ENCODE results near the gene RANBP10.

RANBP10 gene

GRCh38 chr16:67740391-67740790 lies 66.0 kb downstream of the RANBP10 start:
- TF ChIP-seq EZH2phosphoT487 (conservative IDR thresholded peaks at IDR 0.05; ENCODE audit: low read length) (no peak), CTCF (IDR thresholded peaks at IDR 0.05; ENCODE audit: insufficient read depth, low read length, poor library complexity, severe bottlenecking) (no peak)
- H3K27ac ChIP-seq (ENCODE audit: low read depth, low read length): no peak overlapping the region
- H3K4me2 ChIP-seq (ENCODE audit: low read depth, low read length, poor library complexity, severe bottlenecking): no peak overlapping the region
- no peaks in the 10 kb centered on the region for H3K27me3 ChIP-seq (ENCODE audit: low read length)
- no peaks in the 10 kb centered on the region for H3F3A ChIP-seq (ENCODE audit: insufficient read depth)
- H3K9ac ChIP-seq (ENCODE audit: low read length): no peak overlapping the region
- H3K4me3 ChIP-seq (ENCODE audit: insufficient read depth, low read length, poor library complexity, severe bottlenecking): no peak overlapping the region
- H2AFZ ChIP-seq (ENCODE audit: low read depth, low read length, severe bottlenecking): no peak overlapping the region
- no peaks in the 10 kb centered on the region for H3K9me3 ChIP-seq (ENCODE audit: insufficient read depth, low read length)
- H3K79me2 ChIP-seq (ENCODE audit: insufficient read depth, low read length): no peaks in the 10 kb centered on the region
- H4K20me1 ChIP-seq (ENCODE audit: low read depth, low read length): no peaks in the 10 kb centered on the region
- H3K9me2 ChIP-seq (replicated peaks; ENCODE audit: insufficient read depth, low read length): no peaks in the 10 kb centered on the region
- no peaks in the 10 kb centered on the region for H3K36me3 ChIP-seq (ENCODE audit: low read length)

GRCh38 chr16:67736858-67737257 lies 69.5 kb downstream of the RANBP10 start:
- Histone ChIP-seq H3F3A (ENCODE audit: insufficient read depth) (no peaks in the 10 kb centered on the region), H3K36me3 (ENCODE audit: low read length) (no peaks in the 10 kb centered on the region), H2AFZ (ENCODE audit: low read depth, low read length, severe bottlenecking) (no peak overlapping the region), H3K79me2 (ENCODE audit: insufficient read depth, low read length) (no peaks in the 10 kb centered on the region), H3K27ac (ENCODE audit: low read depth, low read length) (no peak overlapping the region), H3K9me3 (ENCODE audit: insufficient read depth, low read length) (no peaks in the 10 kb centered on the region), H3K9me2 (replicated peaks; ENCODE audit: insufficient read depth, low read length) (no peaks in the 10 kb centered on the region), H3K4me2 (ENCODE audit: low read depth, low read length, poor library complexity, severe bottlenecking) (no peak overlapping the region), H4K20me1 (ENCODE audit: low read depth, low read length) (no peaks in the 10 kb centered on the region), H3K9ac (ENCODE audit: low read length) (no peak overlapping the region), H3K27me3 (ENCODE audit: low read length) (no peaks in the 10 kb centered on the region), H3K4me3 (ENCODE audit: insufficient read depth, low read length, poor library complexity, severe bottlenecking) (no peak overlapping the region)
- TF ChIP-seq CTCF (IDR thresholded peaks at IDR 0.05; ENCODE audit: insufficient read depth, low read length, poor library complexity, severe bottlenecking) (no peak), EZH2phosphoT487 (conservative IDR thresholded peaks at IDR 0.05; ENCODE audit: low read length) (no peak)

- TF ChIP-seq CTCF (IDR thresholded peaks at IDR 0.05; ENCODE audit: insufficient read depth, low read length, poor library complexity, severe bottlenecking) (no peak), EZH2phosphoT487 (conservative IDR thresholded peaks at IDR 0.05; ENCODE audit: low read length) (no peak)
- Histone ChIP-seq H3K4me2 (ENCODE audit: low read depth, low read length, poor library complexity, severe bottlenecking) (no peak overlapping the region), H3K9me2 (replicated peaks; ENCODE audit: insufficient read depth, low read length) (no peaks in the 10 kb centered on the region), H4K20me1 (ENCODE audit: low read depth, low read length) (no peaks in the 10 kb centered on the region), H3K9ac (ENCODE audit: low read length) (no peak overlapping the region), H3K79me2 (ENCODE audit: insufficient read depth, low read length) (no peaks in the 10 kb centered on the region), H3K9me3 (ENCODE audit: insufficient read depth, low read length) (no peaks in the 10 kb centered on the region), H3K27me3 (ENCODE audit: low read length) (no peaks in the 10 kb centered on the region), H3K27ac (ENCODE audit: low read depth, low read length) (no peak overlapping the region), H3K4me3 (ENCODE audit: insufficient read depth, low read length, poor library complexity, severe bottlenecking) (no peak overlapping the region), H3K36me3 (ENCODE audit: low read length) (no peaks in the 10 kb centered on the region), H2AFZ (ENCODE audit: low read depth, low read length, severe bottlenecking) (no peak overlapping the region), H3F3A (ENCODE audit: insufficient read depth) (no peaks in the 10 kb centered on the region)
These were observed 71.6 kb downstream of the RANBP10 start for GRCh38 chr16:67734731-67735201.
